Measurements from ENCODE around the gene CBX7.

Gene CBX7

DNA sequence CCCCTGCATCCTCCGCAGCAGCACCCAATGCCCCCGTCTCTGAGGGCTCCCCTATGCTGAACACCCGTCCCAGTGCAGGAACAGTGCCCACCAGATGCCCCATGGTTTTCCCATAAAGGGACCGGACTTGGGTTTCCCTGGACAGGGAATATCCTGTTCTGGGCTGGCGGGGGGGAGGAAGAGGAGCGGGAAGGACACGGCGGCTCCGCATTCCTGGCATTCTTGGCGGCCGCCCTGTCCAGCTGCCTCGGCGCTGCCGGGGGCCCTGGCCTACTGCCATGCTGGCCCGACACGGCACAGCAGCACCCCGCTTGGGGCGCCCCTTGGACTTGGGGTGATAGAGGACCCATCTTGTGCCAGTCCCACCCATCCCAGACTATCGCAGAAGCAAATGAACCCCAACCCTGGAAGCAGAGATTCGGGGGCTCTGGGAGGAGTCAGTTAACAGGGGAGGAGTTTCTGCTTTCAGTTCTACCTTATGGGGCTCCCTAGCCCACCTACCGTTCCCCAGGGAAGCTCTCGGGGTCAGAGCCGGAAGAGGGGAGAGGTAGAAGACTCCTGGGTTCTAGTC lies 23.7 kb upstream of the CBX7 start:
- H3K27me3 ChIP-seq (ENCODE audit: insufficient read depth, low read depth): peaks cover 18% of the 10 kb centered on the region; the same call in 1 of the 2 replicates
- H3K9ac ChIP-seq: no peak overlapping the region
- TF ChIP-seq CTCF (conservative IDR thresholded peaks at IDR 0.05; ENCODE audit: low read depth, low read length): no peak
- no peak overlapping the region for H3K27ac ChIP-seq
- peaks cover 2% of the 10 kb centered on the region for H3K4me1 ChIP-seq (ENCODE audit: low read depth, poor library complexity, severe bottlenecking)
- no peaks in the 10 kb centered on the region for H3K79me2 ChIP-seq (ENCODE audit: insufficient read depth, low read depth)
- no peak overlapping the region for H3K4me3 ChIP-seq (IDR thresholded peaks at IDR 0.05; ENCODE audit: insufficient read depth, low read depth, low read length)
- no peak overlapping the region for H2AFZ ChIP-seq (ENCODE audit: low read depth)
- H4K20me1 ChIP-seq (ENCODE audit: insufficient read depth): no peaks in the 10 kb centered on the region
- no peaks in the 10 kb centered on the region for H3K36me3 ChIP-seq (ENCODE audit: insufficient read depth)
- H3K4me2 ChIP-seq: no peak overlapping the region

DNA sequence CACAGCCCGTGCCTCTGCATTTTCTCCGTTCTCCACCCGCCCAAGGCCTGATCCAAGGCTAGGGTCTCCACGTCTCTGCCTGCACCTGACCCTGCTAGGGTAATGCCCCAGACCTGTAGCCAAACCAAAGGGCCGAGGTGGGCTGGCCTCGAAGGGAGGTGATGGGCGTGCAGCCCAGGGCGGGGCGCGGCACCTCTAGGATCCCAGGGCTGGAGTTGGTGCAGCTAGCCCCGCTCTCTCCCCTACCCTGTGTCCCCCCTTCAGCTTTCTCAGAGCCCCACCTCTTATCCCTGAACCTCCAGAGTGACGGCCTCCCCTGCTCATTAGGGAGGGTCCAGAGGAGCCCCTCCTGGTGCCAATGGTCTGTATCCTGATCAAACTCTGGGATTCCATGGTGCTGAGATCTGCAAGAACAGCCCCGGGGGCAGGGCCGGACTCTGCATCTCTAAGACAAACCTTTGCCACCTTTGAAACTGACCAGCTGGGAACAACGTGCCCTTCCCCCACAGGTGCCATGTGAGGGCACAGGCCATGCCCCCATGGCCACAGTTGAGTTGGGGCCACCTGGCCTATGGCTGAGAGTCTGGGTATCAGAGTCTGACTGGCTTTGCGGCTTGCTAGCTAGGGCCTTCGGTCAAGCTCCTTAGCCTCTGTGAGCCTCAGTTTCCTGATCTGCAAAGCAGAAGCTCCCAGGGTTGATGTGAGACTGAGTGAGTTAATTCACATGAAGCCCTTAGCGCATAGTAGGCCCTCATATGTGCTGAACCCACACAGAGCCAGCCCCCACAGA lies 23.1 kb upstream of the CBX7 start:
- Histone ChIP-seq H3K36me3 (ENCODE audit: insufficient read depth) (no peaks in the 10 kb centered on the region), H3K4me3 (IDR thresholded peaks at IDR 0.05; ENCODE audit: insufficient read depth, low read depth, low read length) (no peak overlapping the region), H3K27me3 (ENCODE audit: insufficient read depth, low read depth) (peaks cover 18% of the 10 kb centered on the region; the same call in 1 of the 2 replicates), H4K20me1 (ENCODE audit: insufficient read depth) (no peaks in the 10 kb centered on the region), H3K27ac (no peak overlapping the region), H2AFZ (ENCODE audit: low read depth) (no peak overlapping the region), H3K4me2 (no peak overlapping the region), H3K4me1 (ENCODE audit: low read depth, poor library complexity, severe bottlenecking) (peaks cover 5% of the 10 kb centered on the region), H3K9ac (no peak overlapping the region), H3K79me2 (ENCODE audit: insufficient read depth, low read depth) (no peaks in the 10 kb centered on the region)
- no peak for TF ChIP-seq CTCF (conservative IDR thresholded peaks at IDR 0.05; ENCODE audit: low read depth, low read length)

GRCh38 chr22:39174498-39175352 lies 22.2 kb upstream of the CBX7 start:
- no peaks in the 10 kb centered on the region for H3K79me2 ChIP-seq (ENCODE audit: insufficient read depth, low read depth)
- H3K4me2 ChIP-seq: no peak overlapping the region
- no peak overlapping the region for H3K27ac ChIP-seq
- H3K36me3 ChIP-seq (ENCODE audit: insufficient read depth): no peaks in the 10 kb centered on the region
- no peak overlapping the region for H2AFZ ChIP-seq (ENCODE audit: low read depth)
- no peak for TF ChIP-seq CTCF (conservative IDR thresholded peaks at IDR 0.05; ENCODE audit: low read depth, low read length)
- no peak overlapping the region for H3K9ac ChIP-seq
- H3K4me3 ChIP-seq (IDR thresholded peaks at IDR 0.05; ENCODE audit: insufficient read depth, low read depth, low read length): no peak overlapping the region
- H3K4me1 ChIP-seq (ENCODE audit: low read depth, poor library complexity, severe bottlenecking): peaks cover 5% of the 10 kb centered on the region
- peaks cover 18% of the 10 kb centered on the region; the same call in 1 of the 2 replicates for H3K27me3 ChIP-seq (ENCODE audit: insufficient read depth, low read depth)
- no peaks in the 10 kb centered on the region for H4K20me1 ChIP-seq (ENCODE audit: insufficient read depth)

- no peak for TF ChIP-seq CTCF (conservative IDR thresholded peaks at IDR 0.05; ENCODE audit: low read depth, low read length)
- Histone ChIP-seq H3K4me1 (ENCODE audit: low read depth, poor library complexity, severe bottlenecking) (peaks cover 5% of the 10 kb centered on the region), H3K79me2 (ENCODE audit: insufficient read depth, low read depth) (no peaks in the 10 kb centered on the region), H3K4me2 (no peak overlapping the region), H3K4me3 (IDR thresholded peaks at IDR 0.05; ENCODE audit: insufficient read depth, low read depth, low read length) (no peak overlapping the region), H2AFZ (ENCODE audit: low read depth) (no peak overlapping the region), H3K36me3 (ENCODE audit: insufficient read depth) (no peaks in the 10 kb centered on the region), H4K20me1 (ENCODE audit: insufficient read depth) (no peaks in the 10 kb centered on the region), H3K9ac (no peak overlapping the region), H3K27me3 (ENCODE audit: insufficient read depth, low read depth) (peaks cover 18% of the 10 kb centered on the region; the same call in 1 of the 2 replicates), H3K27ac (no peak overlapping the region)
Measured at GRCh38 chr22:39173787-39174497, 21.5 kb upstream of the CBX7 start.
